Hypothalamus (tissue), 51 donors: ENCODE data around the gene AKAP7.
A peak's percentile ranks its signal among the peaks of the same experiment; 100 is the strongest.
"Not testable (repeated sequence)": the region's sequence is repeated elsewhere in the genome, so short reads cannot be mapped to it uniquely, and the experiment has no call there.

Experiments used
- DNase-seq, 51 donors: peaks; one replicate each; lab custom pipeline; 2025; lab: John Stamatoyannopoulos, UW

The AKAP7 gene

DNA sequence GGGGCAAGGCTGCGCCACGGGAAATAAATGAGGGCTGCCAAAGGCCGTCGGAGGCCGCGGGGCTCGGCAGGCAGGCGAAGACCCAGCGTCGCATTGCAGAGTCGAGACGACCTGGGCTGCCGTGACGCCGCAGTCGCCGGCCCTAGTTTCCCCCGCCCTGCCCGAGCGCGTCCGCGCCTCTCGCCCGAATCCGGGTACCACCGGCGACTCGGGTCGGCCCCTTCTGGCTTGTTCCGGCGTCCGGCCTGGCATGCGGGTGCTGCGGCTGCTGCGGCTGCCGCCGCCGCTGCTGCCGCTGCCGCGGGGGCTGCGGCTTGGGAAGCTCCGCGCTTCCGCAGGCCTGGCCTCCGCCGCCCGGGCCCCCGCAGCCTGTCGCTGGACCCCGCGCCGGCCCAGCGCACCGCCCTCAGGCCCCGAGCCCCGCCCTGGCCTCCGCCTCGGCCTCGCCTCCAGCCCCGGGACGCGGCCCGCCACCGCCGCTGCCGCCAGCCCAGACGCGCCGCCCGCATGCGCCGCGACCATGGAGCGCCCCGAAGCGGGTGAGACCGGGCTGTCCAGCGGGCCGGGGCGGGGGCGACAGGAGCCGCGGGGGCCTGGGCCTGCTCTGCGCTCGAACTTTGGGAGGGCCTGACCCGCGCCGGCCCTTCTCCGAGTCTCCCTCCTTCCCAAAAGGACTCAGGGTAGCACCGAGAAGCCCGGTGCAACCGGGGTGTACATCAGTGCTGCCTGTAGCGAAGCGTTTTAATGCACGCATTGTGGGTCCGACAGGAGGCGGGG, at the start of gene AKAP7:
AKAP7 (plus strand) TSS at position 224 of the 777 bp plus-strand sequence; CDS start at position 521, 297 bp downstream.
- peak; percentile 7 to 93 (median 75) for DNase-seq

DNA sequence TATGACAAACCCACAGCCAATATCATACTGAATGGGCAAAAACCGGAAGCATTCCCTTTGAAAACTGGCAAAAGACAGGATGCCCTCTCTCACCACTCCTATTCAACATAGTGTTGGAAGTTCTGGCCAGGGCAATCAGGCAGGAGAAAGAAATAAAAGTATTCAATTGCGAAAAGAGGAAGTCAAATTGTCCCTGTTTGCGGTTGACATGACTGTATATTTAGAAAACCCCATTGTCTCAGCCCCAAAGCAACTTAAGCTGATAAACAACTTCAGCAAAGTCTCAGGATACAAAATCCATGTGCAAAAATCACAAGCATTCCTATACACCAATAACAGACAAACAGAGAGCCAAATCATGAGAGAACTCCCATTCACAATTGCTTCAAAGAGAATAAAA, 44.9 kb upstream of the AKAP7 start:
- not testable (repeated sequence) for DNase-seq

DNA sequence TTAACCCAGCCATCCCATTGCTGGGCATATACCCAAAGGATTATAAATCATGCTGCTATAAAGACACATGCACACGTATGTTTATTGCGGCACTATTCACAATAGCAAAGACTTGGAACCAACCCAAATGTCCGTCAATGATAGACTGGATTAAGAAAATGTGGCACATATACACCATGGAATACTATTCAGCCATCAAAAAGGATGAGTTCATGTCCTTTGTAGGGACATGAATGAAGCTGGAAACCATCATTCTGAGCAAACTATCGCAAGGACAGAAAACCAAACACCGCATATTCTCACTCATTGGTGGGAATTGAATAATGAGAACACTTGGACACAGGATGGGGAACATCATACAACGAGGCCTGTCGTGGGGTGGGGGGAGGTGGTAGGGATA, 43.3 kb upstream of the AKAP7 start:
- DNase-seq = not testable (repeated sequence)

GRCh38 chr6:131093334-131093733, 41.9 kb upstream of the AKAP7 start:
- no peak for DNase-seq

DNA sequence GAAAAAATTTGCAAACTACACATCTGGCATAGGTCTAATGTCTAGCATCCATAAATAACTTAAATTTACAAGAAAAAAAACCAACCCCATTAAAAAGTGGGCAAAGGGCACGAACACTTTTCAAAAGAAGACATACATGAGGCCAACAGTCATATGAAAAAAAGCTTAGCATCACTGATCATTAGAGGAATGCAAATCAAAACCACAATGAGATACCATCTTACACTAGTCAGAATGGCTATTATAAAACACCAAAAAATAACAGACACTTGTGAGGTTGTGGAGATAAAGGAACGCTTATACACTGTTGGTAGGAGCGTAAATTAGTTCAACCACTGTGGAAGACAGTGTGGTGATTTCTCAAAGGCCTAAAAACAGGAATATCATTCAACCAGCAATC, 38.5 kb upstream of the AKAP7 start:
- no peak for DNase-seq

DNA sequence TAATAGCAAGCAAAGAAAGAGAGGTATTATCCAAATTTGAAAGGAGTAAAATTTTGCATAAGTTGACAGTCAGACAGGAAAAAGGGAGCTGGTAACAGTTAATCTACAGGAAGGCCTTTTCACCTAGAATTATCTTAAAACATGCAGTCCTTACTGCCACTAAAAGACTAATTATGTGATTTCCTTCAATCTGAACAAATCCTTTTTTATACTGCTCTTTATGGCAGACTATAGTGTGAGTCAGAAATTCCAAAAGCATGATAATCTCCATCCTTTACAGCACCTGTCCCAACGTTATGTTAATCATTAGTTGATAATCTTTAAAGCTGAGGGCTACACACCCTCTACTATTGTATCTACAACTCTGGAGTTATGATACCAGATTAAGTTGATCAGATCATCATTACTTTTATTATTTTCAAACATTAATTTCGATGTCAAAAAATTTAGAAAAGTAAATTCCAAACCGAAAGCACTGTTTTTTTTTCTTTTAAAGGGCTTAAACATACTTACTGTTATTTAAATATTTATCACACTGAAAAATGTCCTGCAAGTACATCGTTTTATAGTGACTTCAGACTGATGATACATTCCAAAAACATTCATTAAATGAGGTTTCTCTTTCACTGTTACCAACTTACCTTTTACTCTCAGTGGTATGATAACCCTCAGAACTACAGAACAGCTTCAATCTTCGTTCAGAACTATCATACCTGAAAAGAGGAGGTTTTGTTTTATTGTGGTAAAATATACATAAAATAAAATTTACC, 33.2 kb upstream of the AKAP7 start:
- no peak for DNase-seq

DNA sequence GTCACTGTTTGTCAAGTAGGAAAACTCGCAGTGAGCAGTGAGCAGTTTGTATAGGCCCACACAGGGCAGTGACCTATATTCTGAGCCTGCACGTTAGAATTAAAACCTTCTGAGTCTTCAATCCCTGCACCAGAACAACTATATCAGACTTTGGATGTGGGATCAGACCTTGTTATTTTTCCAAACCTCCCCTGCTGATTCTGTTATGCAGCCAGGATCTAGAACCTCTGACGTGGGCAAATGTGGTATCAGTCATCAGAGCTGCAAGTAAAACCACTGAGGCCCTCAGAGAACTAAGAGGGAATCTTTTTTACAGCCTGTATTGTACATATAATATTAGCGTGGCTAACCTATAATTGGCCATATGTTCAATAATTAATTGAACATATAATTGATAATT, 32.0 kb upstream of the AKAP7 start:
- DNase-seq = no peak

GRCh38 chr6:131103901-131104300, 31.4 kb upstream of the AKAP7 start:
- DNase-seq = no peak

- no peak for DNase-seq
Observed at GRCh38 chr6:131107151-131107550, 28.1 kb upstream of the AKAP7 start.

- DNase-seq = no peak
Observed at GRCh38 chr6:131112249-131112648, 23.0 kb upstream of the AKAP7 start.

DNA sequence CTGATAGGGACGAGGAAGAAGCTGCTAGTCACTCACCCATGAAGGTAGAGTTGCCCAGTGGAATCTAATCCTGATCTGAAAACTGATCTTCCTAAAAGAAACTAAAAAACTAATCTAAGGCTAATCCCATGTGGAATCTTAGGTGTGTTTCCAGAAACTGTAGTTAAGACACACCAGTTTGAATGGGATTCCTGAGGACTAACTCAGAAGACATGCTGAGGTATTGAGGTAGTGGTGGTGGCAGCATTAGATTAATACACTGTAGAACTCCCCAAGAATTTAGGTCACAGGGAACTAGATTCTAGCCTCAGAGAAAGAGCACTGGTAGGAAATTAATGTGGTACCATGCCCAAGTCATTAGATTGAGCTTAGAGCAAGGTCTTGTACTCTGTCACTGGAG, 19.6 kb upstream of the AKAP7 start:
- no peak for DNase-seq

GRCh38 chr6:131116321-131116720, 18.9 kb upstream of the AKAP7 start:
- DNase-seq = no peak

DNA sequence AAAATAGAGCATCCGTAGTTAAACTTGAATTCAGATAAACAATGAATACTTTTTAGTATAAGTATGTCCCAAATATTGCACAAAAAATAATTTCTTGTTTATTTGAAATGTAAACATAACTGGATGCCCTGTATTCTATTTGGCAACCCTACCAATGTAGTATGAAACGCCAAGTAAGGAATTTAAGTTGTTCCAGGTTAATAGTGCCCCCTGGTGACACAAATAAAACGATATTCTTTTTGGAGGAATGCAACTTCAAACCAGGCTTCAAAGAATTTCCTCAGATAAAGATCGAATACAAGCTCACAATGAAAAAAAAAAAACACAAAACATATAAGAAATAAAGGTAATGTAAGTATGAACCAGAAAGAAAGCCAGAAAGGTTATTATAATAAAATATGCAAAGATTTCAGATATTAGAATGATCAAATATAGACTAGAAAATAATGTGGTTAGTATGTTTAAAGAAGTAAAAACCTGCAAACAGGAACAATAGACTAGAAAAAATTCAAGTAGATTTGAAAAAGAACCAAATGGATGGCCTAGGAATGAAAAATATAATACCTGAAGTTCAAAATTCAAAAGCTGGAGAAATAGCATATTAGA, 18.4 kb upstream of the AKAP7 start:
- DNase-seq = peak in 1 of 51 donors; percentile 33

- DNase-seq = no peak
Observed at GRCh38 chr6:131117878-131118277, 17.4 kb upstream of the AKAP7 start.

DNA sequence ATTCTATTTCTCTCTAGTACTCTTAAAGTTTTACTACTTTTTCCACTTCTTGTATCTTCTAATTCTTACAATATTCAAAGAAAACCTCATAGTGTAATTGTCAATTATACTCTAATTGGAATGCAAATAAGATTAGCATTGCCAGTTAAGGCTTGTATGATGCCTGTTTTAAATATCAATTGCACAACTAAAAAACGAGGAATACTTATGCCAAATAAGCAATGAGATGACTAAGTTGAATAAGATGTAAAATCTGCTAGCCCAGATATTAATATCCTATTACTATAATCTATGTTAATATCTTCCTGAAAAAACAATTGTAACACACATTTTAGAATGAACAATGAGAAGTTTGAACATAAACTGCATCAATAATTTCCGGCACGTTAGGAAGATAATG, 13.3 kb upstream of the AKAP7 start:
- no peak for DNase-seq

DNA sequence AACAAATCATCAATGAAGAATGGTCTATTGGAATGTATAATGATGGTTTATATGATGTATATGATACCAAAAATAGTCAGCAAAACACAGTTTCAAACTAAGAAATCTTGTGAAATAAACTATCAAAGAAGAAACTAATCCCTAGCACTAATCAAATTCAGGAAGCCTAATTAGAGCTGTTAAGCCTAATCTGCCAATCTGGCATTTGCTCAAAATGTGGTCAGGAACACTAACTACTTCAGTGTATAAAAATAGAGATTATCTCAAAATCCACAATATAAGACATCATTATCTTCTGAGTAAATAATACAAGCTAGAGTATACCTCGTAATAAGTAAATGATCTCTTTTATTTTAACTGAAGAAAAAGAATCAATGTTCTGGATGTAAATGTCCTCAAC, 12.8 kb upstream of the AKAP7 start:
- no peak for DNase-seq

GRCh38 chr6:131124336-131125071, 10.8 kb upstream of the AKAP7 start:
- DNase-seq = no peak

DNA sequence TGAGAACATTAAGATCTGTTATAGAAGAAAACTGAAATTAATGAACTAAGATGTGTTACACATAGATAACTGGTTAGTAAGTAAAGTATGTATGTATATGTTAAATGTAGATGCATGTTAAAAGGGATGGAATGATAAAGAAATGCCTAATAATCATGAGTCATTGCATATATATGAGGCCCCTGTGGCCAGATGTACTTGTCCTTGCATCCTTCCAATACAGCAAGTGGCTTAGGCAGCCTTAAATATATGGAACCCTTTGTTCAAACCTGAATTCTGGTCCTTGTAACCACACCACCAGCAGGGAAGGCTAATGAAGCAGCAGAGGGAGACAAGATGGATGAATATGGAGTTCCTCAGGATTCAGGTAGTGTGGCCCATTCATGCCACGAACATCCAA, 9.8 kb upstream of the AKAP7 start:
- DNase-seq = no peak

DNA sequence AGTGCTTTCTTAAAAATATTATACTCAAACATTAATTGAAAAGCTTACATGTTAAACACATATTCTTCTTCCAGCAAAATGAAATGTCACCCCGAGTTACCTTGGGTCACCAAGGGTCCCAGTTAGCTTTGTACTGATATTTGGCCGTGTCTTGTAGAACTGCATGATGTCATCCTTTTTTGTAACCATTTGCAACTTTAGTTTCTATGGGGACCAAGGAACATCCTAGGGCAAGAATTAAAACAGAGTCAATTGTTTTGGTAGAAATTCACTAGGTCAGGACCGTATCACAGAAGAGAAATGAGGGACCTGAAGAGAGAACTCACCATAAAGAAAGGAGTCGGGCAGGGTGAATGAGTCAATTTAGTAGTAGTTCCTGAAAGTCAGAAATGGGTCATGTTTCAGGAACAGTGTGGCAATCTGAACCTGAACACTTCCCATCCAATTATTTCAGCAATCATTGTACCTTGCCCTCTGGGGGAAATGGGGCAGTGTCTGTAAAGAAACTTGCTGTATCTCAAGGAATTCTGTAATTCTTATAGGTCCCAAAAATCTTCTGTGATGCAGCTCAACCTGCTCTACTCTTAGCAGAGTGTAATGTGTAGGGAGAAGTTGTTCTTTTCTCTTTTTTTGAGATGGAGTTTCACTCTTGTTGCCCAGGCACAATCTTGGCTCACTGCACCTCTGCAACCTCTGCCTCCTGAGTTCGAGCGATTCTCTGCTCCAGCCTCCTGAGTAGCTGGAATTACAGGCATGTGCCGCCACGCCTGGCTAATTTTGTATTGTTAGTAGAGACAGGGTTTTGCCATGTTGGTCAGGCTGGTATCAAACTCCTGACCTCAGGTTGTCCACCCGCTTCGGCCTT, 5.3 kb upstream of the AKAP7 start:
- DNase-seq = no peak

- DNase-seq = no peak
Observed at GRCh38 chr6:131130554-131130940, 4.7 kb upstream of the AKAP7 start.
